Naive thymus-derived CD8-positive, alpha-beta T cell (primary cell): ENCODE measurements around the gene DQX1. TPM values are rescaled to one million over a fixed set of nuclear protein-coding genes. Genes with fewer than 3 reads are reported as not detected.

Experiments
- ATAC-seq, 2 donors: fragments of 150-1000 bp; cut with Tn5 transposase in 1 of 2; sonication (Bioruptor Pico), chemical (Tn5 transposase) in 1 of 2; 1 replicate in 1 of 2; 2 replicates in 1 of 2; pipeline ENCODE4 v1.10.0; 2021; ENCODE audit warnings: mild to moderate bottlenecking in 2 of 2, moderate library complexity in 2 of 2
- POLR2A ChIA-PET: fragments of 350-600 bp; sonication (Branson Sonifier 250); formaldehyde crosslinking; loops from one replicate; lab custom pipeline; 2021; ENCODE audit warnings: antibody characterized with exemption; lab: Charles Lee
- DNase-seq, 10 donors: peaks; one replicate each; pipeline versions ENCODE4 v3.0.0 to v3.0.0-alpha.2; 2020 to 2022
- H3K27ac Mint-ChIP-seq, 10 donors: one replicate each; pipeline ENCODE4 v1.8.0; 2020 to 2022; ENCODE audit warnings: mild to moderate bottlenecking in 10 of 10, mixed read lengths in 10 of 10, moderate library complexity in 4 of 10, inconsistent platforms in 1 of 10
- H3K27me3 Mint-ChIP-seq, 5 donors: one replicate each; pipeline ENCODE4 v1.8.0; 2021 to 2022; ENCODE audit warnings: mixed read lengths in 5 of 5
- H3K36me3 Mint-ChIP-seq, 3 donors: one replicate each; pipeline ENCODE4 v1.8.0; 2020 to 2022; ENCODE audit warnings: mixed read lengths in 3 of 3, mild to moderate bottlenecking in 2 of 3, inconsistent platforms in 1 of 3
- H3K4me1 Mint-ChIP-seq, 4 donors: one replicate each; pipeline ENCODE4 v1.8.0; 2021 to 2022; ENCODE audit warnings: mixed read lengths in 4 of 4
- H3K4me3 Mint-ChIP-seq, 10 donors: one replicate each; pipeline ENCODE4 v1.8.0; 2020 to 2022; ENCODE audit warnings: mild to moderate bottlenecking in 10 of 10, mixed read lengths in 10 of 10, moderate library complexity in 6 of 10, inconsistent platforms in 1 of 10
- H3K9me3 Mint-ChIP-seq, 9 donors: one replicate each; pipeline ENCODE4 v1.8.0; 2020 to 2022; ENCODE audit warnings: mixed read lengths in 9 of 9, mild to moderate bottlenecking in 3 of 9, inconsistent platforms in 1 of 9, moderate library complexity in 1 of 9
- polyA plus RNA-seq, 3 donors: library from polyadenylated mRNA; unstranded; fragments of 300-500 nt; fragmentation: Illumina TruSeq; gene quantifications; one replicate each; pipeline ENCODE4 v1.2.3, GENCODE V29; 2021
- total RNA-seq, 8 experiments: library from RNA in 2 of 8; stranded (reverse) in 2 of 8; gene quantifications; one replicate each; pipeline ENCODE4 v1.2.3 and lab custom pipeline; 2021 to 2026

DQX1 gene
- total and polyA plus RNA-seq, 5 experiments from 2014 or later: 0.36 to 0.81 TPM; not detected in 3

DNA sequence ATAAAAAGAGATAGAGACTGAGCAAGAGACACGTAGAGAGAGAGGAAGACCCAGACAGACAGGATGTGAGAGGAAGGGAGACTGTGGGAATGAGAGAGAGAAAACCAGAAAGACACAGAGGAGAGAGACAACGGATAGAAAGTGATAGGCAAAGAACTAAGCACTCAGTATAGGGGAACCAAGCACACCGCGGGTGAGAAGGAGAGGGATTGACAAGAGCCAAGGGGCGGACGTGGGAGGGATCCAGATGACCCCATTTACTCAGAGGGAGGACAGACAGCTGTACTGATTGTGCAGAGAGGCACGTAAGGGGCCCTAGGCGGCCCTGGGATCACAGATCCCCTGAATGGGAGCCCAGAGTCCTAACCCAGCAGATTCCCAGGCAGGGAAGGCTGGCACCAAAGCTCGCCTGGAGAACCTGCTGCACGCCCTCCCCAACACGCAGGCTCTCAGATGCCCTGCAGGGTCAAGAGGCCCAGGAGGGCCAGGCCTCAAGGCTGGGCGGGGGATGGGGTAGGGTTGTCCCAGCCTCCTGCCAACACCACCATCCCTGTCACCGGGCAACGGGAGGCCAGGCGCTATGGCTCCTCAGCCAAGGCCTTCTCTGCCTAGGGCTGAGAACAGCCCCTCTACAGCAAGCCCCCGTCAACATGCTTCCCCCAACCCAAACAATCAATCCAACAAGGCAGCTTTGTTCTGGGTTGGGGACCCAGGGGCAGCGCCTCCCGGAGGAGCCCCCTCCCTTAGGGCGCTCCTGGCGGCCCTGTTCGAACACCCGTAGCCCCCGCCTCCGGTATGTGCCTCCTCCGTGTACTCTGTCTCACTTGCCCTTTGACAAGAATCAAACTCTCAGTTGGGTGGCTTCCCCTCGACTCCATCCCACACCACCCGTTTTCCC lies 27.1 kb upstream of the DQX1 start:
- H3K36me3 Mint-ChIP-seq: peaks cover 0 to 3% (median 0%) of the 10 kb centered on the region in 3 donors
- ATAC-seq (no peak), DNase-seq (no peak)
- peak overlapping the region in 9 of 10 donors; percentile 2 to 94 (median 76) for H3K27ac Mint-ChIP-seq
- peaks cover 19 to 44% (median 30%) of the 10 kb centered on the region in 5 donors for H3K27me3 Mint-ChIP-seq
- H3K9me3 Mint-ChIP-seq: no peaks in the 10 kb centered on the region
- peak overlapping the region; percentile 58 to 87 (median 78) for H3K4me3 Mint-ChIP-seq
- POLR2A ChIA-PET: interaction anchor here (1.0 kb wide), 2 partner anchors 9 to 22 kb away, joined by 3 to 4 read pairs; no protein-coding TSS in a partner anchor
- H3K4me1 Mint-ChIP-seq: peaks cover 12 to 33% (median 29%) of the 10 kb centered on the region in 4 donors

DNA sequence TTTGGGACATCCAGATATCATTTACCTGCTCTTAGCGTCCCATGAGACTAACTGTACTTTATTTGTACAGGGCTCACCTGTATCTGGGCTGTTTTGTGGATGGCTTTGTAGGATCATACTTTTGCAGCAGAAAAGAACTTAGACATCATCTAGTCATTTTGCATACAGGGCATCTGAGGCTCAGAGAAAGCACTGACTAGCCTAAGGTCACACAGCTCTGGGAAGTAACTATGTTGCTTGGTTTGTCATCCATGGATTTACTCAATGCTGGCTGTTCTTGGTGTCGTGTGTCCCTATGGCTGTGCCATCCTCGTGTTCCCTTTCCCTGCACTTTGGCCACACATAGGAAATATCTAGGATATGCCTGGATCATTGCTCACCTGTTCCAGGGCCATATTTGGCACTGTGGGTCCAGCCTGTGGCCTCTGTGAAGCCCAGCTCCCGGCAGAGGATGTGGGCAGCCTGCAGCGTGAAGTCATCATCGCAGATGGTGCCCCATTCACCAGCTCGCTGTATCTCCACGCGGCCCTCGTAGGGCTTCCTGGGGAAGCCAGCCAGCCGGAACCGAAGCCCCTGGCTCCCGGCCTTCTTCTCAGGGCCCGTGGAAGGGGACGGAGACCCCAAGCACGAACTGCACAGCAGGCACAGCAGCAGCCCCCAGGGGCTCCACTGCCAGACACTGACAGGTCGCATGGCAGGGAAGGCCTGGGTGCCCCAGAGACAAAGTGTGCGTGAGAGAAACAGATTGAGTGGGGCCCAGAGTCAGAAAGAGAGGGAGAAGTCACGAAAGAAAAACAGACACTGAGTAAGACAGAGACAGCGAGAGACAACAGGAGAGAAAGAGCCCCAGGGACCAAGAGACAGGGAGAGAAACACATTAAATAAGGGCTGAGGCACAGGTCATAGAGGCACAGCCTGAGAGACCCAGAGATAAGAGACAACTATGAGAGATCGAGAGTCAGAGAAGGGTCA lies 26.2 kb upstream of the DQX1 start:
- ATAC-seq: no peak
- H3K27me3 Mint-ChIP-seq: peaks cover 28 to 54% (median 36%) of the 10 kb centered on the region in 5 donors
- no peaks in the 10 kb centered on the region for H3K9me3 Mint-ChIP-seq
- POLR2A ChIA-PET: interaction anchor here (1.0 kb wide), 1 partner anchor 8 kb away, joined by 3 read pairs; no protein-coding TSS in a partner anchor
- no peak for DNase-seq
- peaks cover 12 to 34% (median 30%) of the 10 kb centered on the region in 4 donors for H3K4me1 Mint-ChIP-seq
- H3K4me3 Mint-ChIP-seq: peak overlapping the region; percentile 16 to 86 (median 58)
- H3K36me3 Mint-ChIP-seq: peaks cover 0 to 4% (median 0%) of the 10 kb centered on the region in 3 donors
- peak overlapping the region in 5 of 10 donors; percentile 8 to 85 (median 56) for H3K27ac Mint-ChIP-seq

DNA sequence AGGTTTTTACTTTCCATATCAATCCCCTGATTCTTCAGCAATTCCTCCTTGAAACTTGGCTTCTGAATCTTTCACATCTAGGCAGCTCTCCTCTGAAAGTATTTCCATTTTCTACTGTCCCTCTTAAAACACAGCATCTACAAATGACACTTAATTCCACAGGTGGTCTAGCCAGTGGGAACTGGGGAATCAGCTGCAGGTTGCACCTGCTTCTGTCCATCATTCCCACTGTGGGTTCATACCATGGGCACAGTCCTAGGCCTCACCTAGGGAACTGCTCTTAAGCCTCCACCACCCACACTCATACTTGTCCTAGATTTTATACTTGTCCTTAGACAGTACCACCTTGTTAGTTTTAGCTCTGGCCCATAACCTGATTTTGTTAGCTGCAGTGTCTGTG lies 25.5 kb upstream of the DQX1 start:
- Mint-ChIP-seq H3K36me3 (peaks cover 0 to 4% (median 0%) of the 10 kb centered on the region in 3 donors), H3K9me3 (no peaks in the 10 kb centered on the region), H3K27me3 (peaks cover 28 to 61% (median 38%) of the 10 kb centered on the region in 5 donors), H3K4me3 (peak overlapping the region in 1 of 10 donors; percentile 29), H3K4me1 (peaks cover 10 to 34% (median 27%) of the 10 kb centered on the region in 4 donors), H3K27ac (no peak overlapping the region)
- DNase-seq: no peak
- POLR2A ChIA-PET: no interaction called here
- no peak for ATAC-seq

DNA sequence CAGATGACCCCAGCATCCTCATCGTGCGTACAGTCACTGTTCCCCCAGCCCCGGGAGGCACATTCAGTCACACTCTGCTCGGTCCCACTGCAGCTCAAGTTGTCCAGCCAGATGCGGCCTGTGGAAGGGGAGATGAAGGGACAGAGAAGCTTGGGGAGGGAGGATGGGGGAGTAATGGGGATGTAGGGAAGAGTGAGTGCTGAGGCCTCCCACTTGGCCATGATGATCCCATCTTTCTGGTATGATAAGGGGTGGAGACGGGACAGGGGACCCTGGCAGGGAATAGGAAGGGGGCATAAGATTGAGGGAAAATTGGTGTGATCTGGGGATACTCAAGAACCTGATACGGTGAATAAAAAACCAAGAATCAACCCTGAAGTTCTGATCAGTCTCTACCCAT lies 24.2 kb upstream of the DQX1 start:
- peak overlapping the region in 4 of 10 donors; percentile 29 to 57 (median 36) for H3K4me3 Mint-ChIP-seq
- H3K27me3 Mint-ChIP-seq: peaks cover 32 to 74% (median 48%) of the 10 kb centered on the region in 5 donors
- no peaks in the 10 kb centered on the region for H3K9me3 Mint-ChIP-seq
- DNase-seq (no peak), ATAC-seq (no peak)
- H3K4me1 Mint-ChIP-seq: peaks cover 6 to 25% (median 18%) of the 10 kb centered on the region in 4 donors
- POLR2A ChIA-PET: interaction anchor here (1.3 kb wide), 1 partner anchor 14 kb away, joined by 3 read pairs; no protein-coding TSS in a partner anchor
- peak overlapping the region in 2 of 10 donors; percentile 11 to 43 for H3K27ac Mint-ChIP-seq
- H3K36me3 Mint-ChIP-seq: peaks cover 0 to 4% (median 0%) of the 10 kb centered on the region in 3 donors

DNA sequence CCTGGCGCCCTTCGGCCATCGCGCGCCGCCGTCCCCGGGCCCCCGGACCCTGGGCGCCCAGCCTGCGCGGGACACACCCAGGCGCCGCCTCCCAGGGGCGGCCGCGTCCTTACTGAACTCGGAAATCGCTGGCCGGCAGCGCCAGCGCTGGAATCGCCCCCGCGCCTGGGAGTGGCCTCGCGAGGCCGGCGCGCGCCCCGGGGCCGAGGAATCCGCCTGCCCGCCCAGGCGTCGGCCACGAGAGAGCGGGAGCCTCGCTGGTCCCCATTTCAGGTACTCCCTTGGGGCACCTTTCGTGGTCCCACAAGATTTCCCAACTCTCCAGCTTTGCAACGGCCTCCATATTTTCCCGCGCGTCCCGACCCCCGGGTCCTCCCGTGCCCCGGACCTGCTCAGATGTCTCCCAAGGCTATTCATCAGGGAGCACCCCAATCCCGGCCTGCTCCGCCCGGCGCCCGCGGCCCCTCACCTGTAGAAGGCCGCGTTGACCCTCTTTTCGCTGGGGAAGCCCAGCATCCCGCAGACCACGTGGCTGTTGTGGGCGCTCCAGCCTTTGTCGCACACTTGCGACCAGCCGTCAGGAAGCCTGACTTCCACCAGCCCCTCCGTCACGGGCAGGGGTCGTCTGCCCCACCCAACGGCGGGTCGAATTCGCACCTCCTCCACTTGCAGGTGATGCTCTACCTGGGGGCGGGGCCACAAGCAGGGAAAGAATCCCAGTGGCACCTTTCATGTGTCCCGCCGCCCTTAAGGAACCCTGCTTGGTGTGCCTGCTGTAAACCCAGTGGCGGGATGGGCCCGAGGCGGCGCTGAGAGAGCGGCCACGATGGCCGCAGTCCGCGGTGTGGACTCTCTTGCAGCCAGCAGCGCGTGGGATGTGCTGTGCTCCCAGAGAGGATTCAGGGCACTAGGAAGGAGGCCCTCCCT lies 23.1 kb upstream of the DQX1 start:
- POLR2A ChIA-PET: interaction anchor here (1.3 kb wide), 1 partner anchor 13 kb away, joined by 3 read pairs; no protein-coding TSS in a partner anchor
- H3K4me3 Mint-ChIP-seq: peak overlapping the region; percentile 29 to 78 (median 56)
- H3K36me3 Mint-ChIP-seq: peaks cover 0 to 4% (median 0%) of the 10 kb centered on the region in 3 donors
- peak; percentile 30 to 70 for ATAC-seq
- H3K27ac Mint-ChIP-seq: no peak overlapping the region
- peaks cover 34 to 84% (median 48%) of the 10 kb centered on the region in 5 donors for H3K27me3 Mint-ChIP-seq
- H3K4me1 Mint-ChIP-seq: peaks cover 6 to 19% (median 14%) of the 10 kb centered on the region in 4 donors
- H3K9me3 Mint-ChIP-seq: no peaks in the 10 kb centered on the region
- no peak for DNase-seq

DNA sequence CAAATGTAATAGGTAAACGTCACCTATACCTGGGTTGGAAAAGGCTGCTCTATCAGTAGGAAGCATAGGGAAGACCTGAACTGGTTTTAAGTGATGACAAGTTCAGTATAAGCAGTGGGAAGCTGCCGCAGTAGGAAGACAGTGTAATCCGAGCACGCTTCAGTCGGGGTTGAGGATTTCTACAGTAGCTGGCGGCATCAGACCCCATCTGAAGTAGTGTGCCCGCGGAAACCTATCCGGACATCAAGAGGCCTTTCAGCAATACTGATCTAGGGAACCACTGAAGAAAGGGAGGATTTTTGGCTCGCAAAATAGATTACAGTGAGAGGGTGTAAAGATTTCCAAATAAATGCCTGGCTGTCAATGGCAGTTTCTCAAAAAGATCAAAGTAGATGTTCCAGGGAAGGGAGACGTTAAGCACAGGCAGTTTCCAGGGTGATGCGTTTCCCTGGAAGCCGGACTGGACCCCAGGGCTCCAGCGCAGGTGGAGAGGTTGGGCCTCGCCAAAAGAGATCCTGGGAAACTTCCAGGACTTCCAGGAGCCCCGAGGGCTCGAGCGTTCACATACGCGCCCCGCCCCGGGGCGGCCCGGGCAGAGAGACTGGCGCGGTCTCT lies 22.4 kb upstream of the DQX1 start:
- DNase-seq (no peak), ATAC-seq (no peak)
- peaks cover 4 to 17% (median 13%) of the 10 kb centered on the region in 4 donors for H3K4me1 Mint-ChIP-seq
- peaks cover 35 to 86% (median 48%) of the 10 kb centered on the region in 5 donors for H3K27me3 Mint-ChIP-seq
- peak overlapping the region in 1 of 10 donors; percentile 34 for H3K27ac Mint-ChIP-seq
- peaks cover 0 to 4% (median 0%) of the 10 kb centered on the region in 3 donors for H3K36me3 Mint-ChIP-seq
- H3K9me3 Mint-ChIP-seq: no peaks in the 10 kb centered on the region
- POLR2A ChIA-PET: no interaction called here
- peak overlapping the region; percentile 22 to 83 (median 75) for H3K4me3 Mint-ChIP-seq

DNA sequence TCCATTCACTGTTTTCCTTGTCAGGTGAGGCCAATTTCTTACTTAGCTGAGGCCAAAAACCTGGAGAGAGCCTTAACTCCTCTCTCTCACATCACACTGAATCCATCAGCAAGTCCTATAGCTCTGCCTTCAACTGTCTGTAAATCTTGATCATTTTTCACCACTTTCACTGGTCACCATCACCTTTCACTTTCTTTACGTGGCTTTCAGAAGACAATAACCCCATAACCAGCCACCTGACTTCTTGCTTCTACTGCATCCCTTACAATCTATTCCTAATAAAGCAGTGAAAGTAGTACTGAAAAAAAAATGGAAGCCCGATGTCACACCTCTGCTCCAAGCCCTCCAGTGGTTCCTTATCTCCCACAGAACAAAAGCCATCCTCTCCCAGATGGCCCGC lies 20.0 kb upstream of the DQX1 start:
- H3K4me1 Mint-ChIP-seq: peaks cover 0 to 13% (median 12%) of the 10 kb centered on the region in 4 donors
- POLR2A ChIA-PET: interaction anchor here (1.0 kb wide), 1 partner anchor 24 kb away, joined by 3 read pairs; no protein-coding TSS in a partner anchor
- H3K4me3 Mint-ChIP-seq: no peak overlapping the region
- no peak for ATAC-seq
- no peak overlapping the region for H3K27ac Mint-ChIP-seq
- DNase-seq: no peak
- H3K27me3 Mint-ChIP-seq: peaks cover 38 to 80% (median 46%) of the 10 kb centered on the region in 5 donors
- no peaks in the 10 kb centered on the region for H3K9me3 Mint-ChIP-seq
- peaks cover 0 to 4% (median 2%) of the 10 kb centered on the region in 3 donors for H3K36me3 Mint-ChIP-seq

DNA sequence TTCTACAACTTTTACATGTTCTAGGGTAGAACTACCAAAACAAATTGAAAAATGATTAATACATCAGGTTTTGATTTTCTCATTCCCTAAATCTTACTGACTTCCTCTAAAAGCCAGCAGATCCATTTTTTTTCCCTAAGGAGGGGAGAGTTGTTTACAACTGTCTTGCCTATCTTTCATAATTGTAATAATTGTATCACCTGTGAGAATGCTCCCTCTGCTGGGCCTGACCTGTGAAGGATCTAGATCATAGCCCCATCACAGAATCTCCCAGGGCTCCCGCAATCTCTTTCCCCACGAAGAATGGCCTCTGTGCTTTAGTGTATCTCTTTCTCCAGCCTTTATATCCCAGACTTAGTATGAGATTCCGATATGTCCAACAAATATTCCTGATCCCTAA lies 18.6 kb upstream of the DQX1 start:
- no peak overlapping the region for H3K4me3 Mint-ChIP-seq
- ATAC-seq: no peak
- POLR2A ChIA-PET: no interaction called here
- peaks cover 0 to 11% (median 11%) of the 10 kb centered on the region in 4 donors for H3K4me1 Mint-ChIP-seq
- H3K9me3 Mint-ChIP-seq: no peaks in the 10 kb centered on the region
- H3K27ac Mint-ChIP-seq: peak overlapping the region in 1 of 10 donors; percentile 23
- peaks cover 2 to 4% (median 2%) of the 10 kb centered on the region in 3 donors for H3K36me3 Mint-ChIP-seq
- peaks cover 33 to 69% (median 36%) of the 10 kb centered on the region in 5 donors for H3K27me3 Mint-ChIP-seq
- DNase-seq: no peak

DNA sequence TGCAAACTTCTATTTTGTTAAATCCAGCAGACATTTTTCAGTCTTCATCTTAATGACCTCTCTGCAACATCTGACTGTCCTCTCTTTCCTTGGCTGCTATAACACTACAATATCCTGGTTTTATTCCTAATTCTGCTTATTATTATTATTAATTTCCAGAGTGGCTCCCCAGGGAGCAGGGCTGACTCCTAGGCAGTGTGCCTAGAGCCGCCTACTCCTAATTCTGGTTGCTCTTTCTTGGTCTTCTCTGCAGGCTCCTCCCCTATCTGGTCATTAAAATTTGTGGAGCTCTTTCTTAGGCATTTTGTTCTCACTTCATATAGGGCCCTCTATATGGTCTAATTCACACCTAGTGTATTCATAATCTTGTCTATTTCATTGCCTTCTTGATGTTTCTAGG lies 16.9 kb upstream of the DQX1 start:
- DNase-seq (no peak), ATAC-seq (no peak)
- POLR2A ChIA-PET: interaction anchor here (1.9 kb wide), 1 partner anchor 14 kb away, joined by 7 read pairs; the partner anchor contains the start of genes AUP1 and HTRA2
- peaks cover 0 to 2% (median 2%) of the 10 kb centered on the region in 3 donors for H3K36me3 Mint-ChIP-seq
- H3K27me3 Mint-ChIP-seq: peaks cover 30 to 67% (median 33%) of the 10 kb centered on the region in 5 donors
- no peak overlapping the region for H3K27ac Mint-ChIP-seq
- no peak overlapping the region for H3K4me3 Mint-ChIP-seq
- H3K4me1 Mint-ChIP-seq: peaks cover 0 to 10% (median 1%) of the 10 kb centered on the region in 4 donors
- no peaks in the 10 kb centered on the region for H3K9me3 Mint-ChIP-seq

DNA sequence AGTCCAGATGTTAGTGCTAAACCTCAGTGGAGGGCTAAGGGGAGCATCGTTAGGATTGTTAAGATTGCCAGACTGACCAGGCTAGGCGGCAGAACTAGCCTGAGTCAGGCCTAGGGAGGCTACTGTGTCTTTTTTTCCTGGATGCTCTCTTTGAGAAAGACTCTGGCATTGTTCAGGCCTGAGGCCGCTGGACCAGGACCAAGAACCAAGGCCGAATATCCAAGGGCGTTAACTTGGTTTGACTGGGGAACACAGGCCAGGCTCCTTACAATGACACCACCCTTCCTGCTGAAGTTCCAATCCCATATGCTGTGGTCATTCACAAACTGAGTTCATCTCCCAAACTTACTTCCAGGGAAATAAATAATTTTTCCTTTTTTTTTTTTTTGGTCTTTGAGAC lies 14.3 kb upstream of the DQX1 start:
- H3K4me3 Mint-ChIP-seq: no peak overlapping the region
- H3K9me3 Mint-ChIP-seq: no peaks in the 10 kb centered on the region
- DNase-seq: no peak
- POLR2A ChIA-PET: interaction anchor here (1.1 kb wide), 1 partner anchor 9 kb away, joined by 3 read pairs; no protein-coding TSS in a partner anchor
- peaks cover 0 to 8% (median 3%) of the 10 kb centered on the region in 4 donors for H3K4me1 Mint-ChIP-seq
- H3K27me3 Mint-ChIP-seq: peaks cover 19 to 44% (median 22%) of the 10 kb centered on the region in 5 donors
- H3K27ac Mint-ChIP-seq: no peak overlapping the region
- ATAC-seq: no peak
- peaks cover 0 to 2% (median 2%) of the 10 kb centered on the region in 3 donors for H3K36me3 Mint-ChIP-seq
